ENCODE measurements around the gene PIP5KL1. TPM values are rescaled to one million over a fixed set of nuclear protein-coding genes. Genes with fewer than 3 reads are reported as not detected.

The PIP5KL1 gene
- total RNA-seq, 1 experiment from 2014 or later, result 3.4 TPM

DNA sequence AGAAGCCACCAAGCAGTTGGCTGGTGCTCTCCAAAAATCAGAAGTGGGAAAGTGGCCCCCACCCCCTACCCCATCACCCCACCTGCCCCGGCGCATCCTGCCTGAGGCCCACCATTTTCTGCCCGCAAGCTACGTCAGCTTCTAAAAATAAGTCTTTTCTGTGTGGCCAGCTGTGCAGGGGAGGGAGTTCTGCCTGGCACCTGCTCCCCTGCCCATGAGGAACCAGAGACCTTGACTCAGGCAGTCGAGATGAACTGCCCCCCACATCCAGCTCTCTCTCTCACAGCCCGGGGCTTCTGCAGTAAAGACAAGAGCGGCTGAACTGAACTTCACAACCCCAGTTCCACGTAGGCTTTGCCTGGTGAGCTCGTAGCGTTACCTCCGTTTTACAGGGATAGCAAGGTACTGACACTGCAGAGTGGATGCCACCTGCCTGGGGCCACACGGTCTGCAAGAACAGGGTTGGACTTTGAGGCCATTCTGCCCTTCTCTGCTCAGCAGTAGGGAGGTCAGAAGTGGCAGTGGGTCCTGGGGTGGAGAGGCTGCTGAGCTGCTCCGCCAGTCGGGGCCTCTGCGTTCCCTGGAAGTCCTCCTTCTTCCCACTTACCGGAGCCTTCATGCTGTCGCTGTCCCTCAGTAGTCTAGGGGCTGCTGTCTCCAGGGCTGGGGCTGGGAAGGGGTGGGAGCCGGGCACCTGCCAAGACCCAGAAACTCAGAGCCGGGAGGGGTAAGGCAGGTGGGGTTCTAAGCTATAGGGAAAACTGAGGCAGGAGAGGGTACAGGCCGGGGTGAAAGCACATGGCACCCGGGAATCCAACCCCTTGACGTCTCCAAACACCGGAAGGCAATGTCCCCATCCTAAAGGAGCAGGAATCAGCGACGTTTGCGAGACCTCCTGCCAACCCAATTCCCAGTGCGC lies 14.5 kb downstream of the PIP5KL1 start:
- no peak for DNase-seq (ENCODE audit: low spot score)

DNA sequence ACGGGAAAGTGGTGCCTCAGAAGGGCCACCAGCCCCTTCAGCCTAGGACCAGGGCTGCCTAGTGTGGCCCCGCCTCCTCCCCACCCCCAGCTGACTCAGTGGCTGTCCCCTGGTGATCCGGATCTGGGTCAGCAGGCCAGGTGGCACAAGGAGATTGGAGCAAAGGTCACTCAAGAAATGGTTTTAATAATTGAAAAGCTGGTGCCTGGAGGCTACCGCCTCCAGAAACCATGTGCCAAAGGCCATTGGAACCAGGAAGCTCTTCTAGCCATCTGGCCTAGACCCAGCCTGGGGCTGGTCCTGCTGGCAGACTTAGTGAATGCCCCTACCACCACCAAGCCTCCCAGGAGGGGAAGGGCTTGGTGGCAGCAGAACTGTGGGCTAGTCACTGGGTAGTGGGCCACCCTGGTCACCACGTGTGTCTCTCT lies 15.2 kb downstream of the PIP5KL1 start:
- no peak for DNase-seq (ENCODE audit: low spot score)

DNA sequence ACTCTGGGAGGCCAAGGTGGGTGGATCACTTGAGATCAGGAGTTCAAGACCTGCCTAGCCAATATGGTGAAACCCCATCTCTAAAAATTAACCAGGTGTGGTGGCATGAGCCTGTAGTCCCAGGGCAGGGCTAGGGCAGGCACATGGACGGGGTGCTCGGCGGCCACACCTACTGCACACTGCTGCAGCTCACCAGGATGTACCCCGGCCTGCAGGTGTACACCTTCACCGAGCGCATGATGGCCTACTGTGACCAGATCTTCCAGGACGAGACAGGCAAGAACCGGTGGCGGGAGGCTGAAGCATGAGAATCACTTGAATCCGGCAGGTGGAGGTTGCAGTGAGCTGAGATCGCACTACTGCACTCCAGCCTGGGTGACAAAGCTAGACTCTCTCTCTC lies 16.9 kb downstream of the PIP5KL1 start:
- no peak for DNase-seq (ENCODE audit: low spot score)

DNA sequence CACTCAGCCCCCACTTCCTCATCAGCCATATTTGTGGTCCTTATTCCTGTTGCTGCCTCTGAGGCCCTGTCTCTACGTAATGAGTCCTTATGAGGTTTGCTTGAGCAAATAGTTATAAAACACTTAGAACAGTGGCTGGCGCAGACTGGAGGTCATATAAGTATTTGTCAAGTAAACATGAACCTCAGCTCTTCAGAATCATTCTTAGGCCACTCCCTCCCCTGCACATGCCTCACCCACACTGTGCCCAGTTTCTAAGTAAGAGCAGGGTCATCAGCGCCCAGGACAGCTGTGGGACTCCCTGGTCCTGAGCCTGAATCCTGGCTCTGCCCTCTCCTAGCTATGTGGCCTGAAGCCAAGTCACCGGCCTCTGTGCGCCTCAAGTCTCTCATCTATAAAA lies 17.7 kb downstream of the PIP5KL1 start:
- DNase-seq (ENCODE audit: low spot score), result no peak

DNA sequence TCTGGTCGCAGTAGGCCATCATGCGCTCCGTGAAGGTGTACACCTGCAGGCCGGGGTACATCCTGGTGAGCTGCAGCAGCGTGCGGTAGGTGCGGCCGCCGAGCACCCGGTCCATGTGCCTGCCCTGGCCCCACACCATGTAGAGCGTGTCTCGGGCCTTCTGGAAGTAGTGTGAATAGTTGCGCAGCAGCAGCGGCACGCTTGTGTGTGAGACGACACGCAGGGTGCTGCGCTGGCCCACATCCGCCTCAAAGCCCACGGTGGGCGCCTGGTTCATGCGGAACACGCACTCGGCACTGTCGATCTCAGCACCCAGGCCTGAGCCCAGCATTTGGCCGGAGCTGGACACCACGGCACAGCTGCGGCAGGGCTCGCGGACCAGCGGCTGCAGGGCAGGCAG lies 18.3 kb downstream of the PIP5KL1 start:
- DNase-seq (ENCODE audit: low spot score), result no peak

DNA sequence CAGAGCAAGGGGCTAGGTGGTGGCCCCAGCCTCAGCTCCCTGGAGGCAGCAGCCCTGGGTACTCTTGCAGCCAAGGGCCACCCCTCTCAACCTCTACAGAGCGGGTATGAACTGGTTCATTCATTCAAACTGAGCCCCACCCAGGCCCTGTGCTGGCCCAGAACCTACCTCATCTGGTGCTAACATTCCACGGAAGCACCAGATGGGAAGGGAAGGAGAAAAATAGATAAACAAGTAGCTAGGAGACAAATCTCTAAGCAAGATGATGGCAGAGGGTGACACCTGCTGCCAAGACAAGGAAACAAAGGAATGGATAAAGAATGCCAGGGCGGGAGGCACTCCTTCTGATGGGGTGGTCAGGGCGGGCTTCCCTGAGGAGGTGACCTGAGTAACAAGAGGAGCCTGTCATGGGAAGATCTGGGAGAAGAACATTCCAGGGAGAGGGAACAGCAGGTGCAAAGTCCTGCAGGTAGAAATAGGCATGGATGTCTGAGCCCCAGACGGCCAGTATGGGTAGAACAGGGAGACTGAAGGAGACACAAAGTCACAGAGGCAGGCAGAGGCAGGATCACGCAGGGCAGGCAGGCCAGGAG lies 19.9 kb downstream of the PIP5KL1 start:
- DNase-seq (ENCODE audit: low spot score), result peak; percentile 72

DNA sequence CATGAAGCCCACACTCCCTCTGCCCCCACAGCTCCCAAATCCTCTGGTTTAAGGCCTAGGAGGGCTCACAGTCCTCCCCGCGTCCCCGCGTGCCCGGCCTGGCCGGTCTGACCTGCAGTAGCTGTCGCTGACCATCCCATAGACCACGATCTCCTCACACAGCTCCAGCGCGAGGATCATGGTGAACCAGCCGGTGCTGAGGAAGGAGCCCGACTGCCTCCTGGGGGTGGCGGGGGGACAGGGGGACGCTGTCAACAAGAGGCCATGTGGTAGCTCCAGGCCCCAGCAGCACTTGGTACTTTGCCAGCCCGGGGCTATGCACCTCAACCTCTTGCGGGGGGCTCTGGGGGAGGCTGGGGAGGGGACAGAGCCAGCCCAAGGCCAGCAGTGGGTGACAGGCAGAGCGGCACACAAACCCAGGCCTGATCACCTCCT lies 20.7 kb downstream of the PIP5KL1 start:
- DNase-seq (ENCODE audit: low spot score), result no peak

DNA sequence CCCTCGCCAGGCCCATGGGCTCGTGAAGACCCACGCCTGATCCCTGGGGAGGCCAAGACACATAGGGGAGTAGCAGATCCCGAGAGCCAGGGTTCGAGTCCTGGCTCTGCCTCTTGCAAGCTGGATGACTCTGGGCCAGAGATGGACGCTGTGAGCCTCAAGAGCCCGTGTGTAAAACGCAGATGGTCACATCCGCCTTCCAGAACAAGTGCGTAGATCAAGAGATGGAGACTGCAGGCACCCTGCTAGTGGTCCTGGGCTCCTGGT lies 22.0 kb downstream of the PIP5KL1 start:
- DNase-seq (ENCODE audit: low spot score), result no peak

DNA sequence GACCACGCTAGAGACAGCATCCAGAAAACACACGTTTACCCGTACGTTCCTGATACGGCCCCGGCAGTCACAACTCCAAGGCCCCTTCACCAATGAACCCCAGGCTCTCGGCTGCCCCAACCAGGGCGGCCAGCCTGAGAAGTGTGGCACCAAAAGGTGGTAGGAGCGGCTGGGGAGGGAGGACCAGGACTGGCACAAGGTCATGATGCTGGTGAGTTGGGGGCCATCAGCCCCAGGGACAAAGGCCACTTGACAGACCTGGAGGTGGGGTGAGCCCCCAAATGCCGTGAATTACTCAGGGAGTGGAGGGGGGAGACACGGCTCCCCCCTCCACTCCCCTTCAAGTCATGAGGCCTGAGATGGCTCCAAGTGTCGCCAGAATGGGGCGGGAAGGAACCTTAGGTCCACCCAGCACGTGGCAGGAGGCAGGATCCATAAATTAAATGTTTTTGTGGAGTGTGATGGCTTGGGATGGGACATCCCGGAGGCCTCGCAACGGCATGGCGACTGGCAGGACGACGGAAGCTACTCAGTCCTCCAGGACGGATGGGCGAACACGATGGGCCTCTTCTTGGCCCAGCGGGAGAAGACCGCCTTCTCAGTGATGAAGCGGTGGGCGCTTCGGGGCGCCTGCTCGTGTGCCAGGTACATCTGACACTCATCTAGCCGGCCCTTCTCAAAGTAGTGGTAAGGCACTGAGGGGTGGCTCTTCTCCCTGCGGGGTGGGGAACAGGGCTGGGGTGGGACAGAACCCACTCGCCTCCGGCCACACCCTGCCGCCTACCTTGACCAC lies 22.5 kb downstream of the PIP5KL1 start:
- DNase-seq (ENCODE audit: low spot score), result no peak

DNA sequence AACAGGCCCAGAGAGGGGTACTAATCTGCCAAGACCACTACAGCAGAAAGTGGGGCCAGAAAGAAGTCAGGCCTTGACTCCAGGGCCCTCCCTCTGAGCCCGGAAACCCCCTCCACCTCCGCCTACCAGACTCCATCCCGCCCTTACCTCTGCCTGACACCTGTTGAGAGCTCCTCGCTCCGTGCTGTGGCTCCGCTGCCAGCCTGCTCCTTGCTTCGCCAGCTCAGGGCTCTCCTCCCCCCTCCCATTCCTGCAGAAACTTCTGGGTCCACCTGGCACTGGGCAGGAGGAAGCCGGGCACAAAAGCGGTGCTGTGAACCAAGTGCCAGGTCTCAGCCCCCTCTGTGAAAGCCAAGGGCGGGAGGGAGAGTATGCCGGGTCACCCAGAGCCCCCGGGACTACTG lies 24.8 kb downstream of the PIP5KL1 start:
- DNase-seq (ENCODE audit: low spot score), result no peak

DNA sequence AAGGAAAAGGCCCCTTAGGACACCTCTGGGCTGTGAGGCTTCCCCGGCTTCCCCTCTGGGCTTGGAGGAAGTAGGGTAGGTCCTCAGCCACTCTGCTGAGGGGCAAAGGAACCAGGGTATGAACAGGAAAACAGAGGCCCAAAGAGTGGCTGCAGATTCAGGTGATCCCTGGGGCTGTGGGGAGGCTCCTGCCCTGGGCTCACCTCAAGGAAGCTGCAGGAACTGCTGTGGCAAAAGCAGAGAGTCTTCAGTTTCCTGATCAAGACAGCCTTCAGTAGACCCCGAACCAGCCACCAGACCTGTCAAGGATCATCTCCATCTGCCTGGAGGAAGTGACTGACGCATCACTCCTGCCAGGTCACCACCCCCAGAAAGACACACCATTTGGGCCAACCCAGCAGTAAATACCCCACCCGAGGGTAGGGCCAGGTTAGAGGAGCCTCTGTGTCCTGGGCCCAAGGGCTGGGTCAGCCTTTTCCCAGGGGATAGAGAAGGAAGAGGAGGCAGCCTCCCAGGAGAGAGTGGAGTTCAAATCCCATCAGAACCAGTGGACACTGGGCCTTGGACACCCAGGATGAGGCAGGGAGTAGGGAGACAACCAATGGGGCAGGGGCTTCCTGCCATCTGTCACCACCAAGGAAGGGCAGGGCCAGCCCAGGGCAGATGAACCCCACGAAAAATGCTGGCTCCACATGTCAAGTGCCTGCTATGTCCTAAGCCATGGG lies 25.4 kb downstream of the PIP5KL1 start:
- no peak for DNase-seq (ENCODE audit: low spot score)

DNA sequence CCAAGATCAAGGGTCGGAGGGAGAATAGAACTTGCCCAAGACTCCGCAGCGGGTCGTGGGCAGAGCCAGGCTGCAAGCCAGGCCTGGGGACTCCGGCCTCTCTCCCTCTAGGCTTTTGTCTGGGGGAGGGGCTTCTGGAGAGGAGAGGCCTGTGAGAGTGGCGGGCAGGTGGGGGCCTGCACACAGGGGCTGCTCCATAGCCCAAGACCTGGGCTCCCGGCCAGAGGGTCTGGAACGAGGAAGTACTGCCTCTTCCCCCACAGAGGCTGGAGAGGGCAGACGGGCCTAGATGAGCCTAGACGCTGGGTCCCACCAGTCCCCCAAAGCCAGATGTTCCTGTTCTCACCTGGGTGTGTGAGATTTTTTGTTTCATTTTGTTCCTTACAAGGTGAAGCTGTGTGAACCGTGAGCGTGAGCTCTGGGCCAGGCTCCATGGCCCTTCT lies 26.0 kb downstream of the PIP5KL1 start:
- no peak for DNase-seq (ENCODE audit: low spot score)

DNA sequence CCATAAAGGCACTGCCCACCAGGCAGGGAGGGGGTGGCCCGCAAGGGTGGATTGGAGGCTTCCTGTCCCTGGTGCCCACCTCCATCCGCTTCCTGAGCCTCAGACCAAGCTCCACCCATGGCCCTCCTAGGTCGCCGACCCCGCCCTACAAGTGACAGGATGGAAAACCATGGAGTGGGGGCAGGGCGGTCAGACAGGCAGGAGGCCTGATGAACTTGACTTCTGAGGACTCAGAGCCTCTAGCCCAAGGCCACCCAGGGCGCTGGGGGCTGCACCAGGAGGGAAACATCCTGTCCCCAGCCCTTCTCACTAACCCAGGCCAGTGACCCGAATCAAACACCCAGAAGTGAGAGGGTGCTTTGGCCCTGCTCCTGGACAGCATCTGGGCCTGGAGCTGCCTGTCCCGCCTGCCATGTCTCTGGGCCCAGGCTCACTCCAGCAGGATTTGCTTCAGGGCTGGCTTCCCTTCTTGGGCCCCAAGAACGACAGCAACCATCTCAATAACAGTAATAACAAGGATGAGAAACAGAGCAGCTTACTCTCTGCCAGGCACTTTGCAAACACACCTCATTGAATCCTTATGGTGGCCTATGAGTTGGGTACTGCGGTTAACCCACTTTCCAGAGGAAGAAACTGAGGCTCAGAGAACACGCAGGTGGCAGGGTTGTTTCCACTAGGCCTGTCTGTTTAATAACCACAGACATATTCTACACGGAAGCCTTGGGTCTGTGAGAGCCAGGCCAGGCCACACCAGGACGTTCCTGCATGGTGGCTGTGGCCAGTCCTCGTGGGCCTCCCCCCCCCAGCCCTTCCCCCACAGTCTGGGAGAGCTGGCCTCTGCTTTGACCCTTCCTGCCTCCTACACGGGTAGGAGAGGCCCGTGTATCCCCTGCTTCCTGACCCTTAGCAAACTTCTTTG lies 26.8 kb downstream of the PIP5KL1 start:
- peak; percentile 57 for DNase-seq (ENCODE audit: low spot score)

DNA sequence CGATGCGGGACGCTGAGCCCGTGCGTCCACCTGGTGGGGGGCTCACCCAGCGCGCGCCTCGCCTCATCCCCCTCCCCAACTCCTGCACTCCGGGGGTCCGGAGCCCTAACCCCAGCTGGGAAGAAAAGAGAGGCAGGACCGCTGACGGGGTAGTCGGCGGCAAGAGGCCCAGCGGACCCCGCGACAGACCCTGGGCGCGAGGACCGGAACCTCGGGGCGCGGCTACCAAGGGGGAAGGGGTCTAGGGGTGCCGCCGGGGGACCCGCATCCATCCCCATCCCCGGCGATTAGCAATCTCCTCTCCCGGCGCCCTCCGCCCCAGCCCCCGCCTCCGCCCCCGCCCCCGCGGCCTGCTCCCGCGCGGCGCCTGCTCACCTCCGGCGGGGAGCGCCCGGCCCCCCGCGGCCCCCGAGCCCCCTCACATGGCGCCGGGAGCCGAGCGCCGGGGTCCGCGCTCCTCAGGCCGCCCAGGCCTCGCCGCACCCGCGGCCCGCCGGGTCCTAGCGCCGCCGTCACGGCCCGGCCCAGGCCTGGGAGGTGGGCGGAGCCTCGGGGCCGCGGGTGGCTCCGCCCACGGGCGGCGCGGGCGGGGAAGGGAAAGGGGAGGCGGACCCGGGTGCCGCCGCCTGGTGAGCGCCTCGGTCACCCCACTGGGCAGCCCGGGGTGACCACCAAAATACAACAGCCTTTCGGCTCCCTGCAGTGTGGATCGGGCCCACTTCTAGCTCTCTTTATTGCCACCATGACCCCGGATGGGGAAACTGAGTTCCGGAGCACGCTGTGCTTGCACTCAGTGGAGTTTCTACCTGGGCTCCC lies 31.2 kb downstream of the PIP5KL1 start, which contains the start of gene ST6GALNAC6:
Gene ST6GALNAC6 (minus strand): TSS at position 476 of the 816 bp plus-strand sequence. CDS start 1,622 bp downstream, outside the sequence.
- DNase-seq (ENCODE audit: low spot score), result no peak

DNA sequence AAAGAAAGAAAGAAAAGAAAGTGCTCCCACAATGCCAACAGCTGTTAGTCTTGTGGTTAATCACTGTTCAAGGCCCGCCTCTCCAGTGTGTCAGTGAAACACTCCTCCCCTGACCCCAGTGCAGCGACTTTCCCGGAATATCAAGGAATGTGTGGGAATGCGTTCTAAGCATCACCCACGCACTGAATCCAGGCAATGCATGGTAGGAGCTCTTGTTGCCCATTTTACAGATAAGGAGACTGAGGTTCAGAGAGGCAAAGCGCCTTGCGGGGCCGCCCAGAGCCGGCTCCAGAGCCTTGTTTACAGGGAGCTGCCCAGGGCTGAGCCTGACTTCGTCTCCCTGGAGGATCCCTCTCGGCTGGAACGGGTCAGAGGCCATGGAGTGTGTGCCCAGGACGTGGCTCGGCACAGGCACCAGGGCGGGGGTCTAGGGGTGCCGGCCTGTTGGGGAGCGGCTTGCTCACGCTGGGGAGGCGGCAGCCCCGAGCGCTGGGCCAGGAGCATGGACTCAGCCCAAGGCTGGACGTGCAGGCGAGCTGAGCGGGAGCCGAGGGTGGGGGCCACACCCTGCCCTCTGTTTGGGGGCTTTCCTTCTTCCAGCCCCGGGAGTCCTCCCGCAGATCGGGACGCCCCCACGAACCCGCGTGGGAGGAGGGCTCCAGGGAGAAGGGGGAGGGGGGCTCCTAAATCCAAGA lies 32.0 kb downstream of the PIP5KL1 start:
- peak; percentile 71 for DNase-seq (ENCODE audit: low spot score)

DNA sequence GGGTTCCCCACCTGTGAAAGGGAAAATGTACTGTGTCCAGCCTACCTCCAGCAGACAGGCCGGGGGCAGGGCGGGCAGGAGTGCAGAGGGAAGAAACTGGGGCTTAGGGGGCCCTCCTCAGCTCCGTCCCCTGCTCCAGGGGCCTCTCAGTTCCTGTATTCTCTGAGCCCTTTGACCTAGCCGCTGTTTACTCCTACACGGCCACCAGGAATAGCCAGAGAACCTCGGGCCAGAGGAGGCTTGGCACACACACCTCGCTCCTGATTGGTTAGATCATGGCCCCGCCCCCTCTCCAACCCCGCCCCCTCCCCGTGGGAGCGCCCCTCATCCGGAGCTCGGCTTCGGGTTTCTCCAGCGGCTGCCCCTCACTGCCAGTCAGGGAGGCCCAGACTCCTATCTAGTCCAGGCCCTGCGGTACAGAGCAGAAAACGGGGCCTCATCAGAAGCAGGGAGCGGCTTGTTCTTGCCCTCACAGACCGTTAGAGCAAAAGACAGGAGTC lies 33.3 kb downstream of the PIP5KL1 start:
- DNase-seq (ENCODE audit: low spot score), result no peak

DNA sequence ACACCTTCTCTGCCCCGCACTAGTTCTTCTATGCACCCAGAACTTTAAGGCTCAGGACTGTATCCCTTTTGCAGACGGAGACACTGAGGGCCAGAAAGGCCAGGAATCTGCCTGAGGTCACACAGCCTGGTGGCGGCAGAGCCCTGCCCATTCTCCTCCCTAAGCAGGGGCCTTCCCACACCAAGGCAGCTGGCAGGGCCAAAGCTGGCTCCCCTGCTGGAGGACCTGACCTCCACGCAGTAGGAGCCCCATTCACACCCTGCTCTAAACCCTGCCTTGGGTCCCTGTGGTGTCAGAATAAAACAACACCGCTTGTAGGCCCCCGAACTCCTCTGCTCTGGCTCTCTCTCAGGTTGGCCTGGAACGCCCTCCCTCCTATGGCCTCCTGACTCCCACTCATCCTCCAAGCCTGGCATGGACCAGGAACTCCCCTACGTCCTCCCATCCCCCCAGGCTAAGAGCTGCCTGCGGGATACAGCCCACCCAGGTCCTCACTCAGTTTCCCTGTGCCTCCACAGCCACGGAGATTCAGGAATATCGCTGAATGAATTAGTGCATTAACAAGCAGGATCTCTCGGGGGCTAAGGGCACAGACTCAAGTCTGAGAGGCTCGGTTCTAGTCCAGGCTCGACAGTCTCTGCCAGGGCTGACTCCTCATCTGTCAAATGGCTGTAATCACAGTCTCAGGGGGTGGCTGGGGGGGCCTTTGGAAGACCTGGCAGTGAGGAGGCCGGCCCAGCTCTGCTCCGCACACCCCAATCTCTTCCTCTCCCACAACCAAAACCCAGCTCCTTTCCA lies 34.0 kb downstream of the PIP5KL1 start:
- DNase-seq (ENCODE audit: low spot score), result no peak

DNA sequence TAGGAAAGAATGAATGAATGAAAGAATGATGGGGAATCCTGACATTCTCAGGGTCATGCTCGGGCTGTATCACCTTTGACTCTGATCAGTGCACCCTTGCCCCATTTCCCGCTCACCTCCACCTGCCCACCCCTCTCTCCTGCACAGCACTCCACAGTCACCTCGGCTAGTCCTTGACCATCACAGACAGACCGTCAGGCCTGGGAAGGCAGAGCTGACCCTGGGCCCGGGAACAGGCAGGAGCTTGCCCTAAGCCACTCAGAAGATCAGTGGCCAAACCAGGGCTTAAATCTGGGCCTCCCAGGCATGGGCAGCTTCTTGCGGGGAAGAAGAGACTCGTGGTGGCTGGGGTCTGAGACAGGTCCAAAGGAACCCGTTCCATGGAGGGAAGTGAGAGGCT lies 34.8 kb downstream of the PIP5KL1 start:
- no peak for DNase-seq (ENCODE audit: low spot score)

Data from A172 (cell line).